HL-60/S4 (cell line): ENCODE results near the gene FAM43A.

Experiments
- in situ Hi-C: fragments of 300-500 bp; cut with MboI; formaldehyde crosslinking; loops from 2 replicates; pipeline ENCODE4 v1.14.3; 2022; ENCODE audit warnings: low sequenced_read_pairs

FAM43A gene

DNA sequence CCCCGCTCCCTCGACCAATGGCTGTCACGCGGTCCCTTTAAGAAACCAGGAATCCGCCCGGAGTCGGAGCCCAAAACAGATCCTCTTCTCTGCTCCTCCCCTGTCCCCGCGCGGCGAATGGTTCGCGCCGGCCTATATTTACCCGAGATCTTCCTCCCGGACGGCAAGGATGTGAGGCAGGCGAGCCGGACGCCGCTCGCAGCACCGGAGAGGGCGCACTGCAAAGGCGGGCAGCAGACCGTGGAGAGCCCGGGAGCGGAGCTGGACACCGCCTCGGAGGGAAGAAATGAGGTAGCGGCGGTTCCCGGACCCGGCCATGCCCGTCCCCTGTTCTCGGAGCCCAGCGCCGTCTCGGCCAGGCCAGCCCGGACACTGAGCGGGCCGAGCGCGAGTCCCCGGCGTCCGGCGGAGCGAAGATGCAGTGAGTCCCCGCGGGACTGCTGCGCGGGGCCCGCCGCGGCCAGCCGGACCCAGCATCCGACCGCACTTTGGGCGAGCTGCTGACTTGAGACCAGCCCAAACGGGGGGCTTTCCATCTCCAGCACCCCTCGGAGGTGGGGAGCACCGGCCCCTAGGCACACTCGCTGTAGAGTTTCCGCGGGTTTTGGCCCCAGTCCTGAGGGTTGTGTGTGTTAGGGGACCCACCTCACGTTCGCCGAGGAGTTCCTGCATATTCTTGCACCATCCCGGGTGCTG is at the start of gene FAM43A:
FAM43A (plus strand) TSS at position 166 of the 696 bp plus-strand sequence. CDS start 944 bp downstream, outside the sequence.
- in situ Hi-C loops = loop anchor here (10.0 kb wide), 1 partner anchor 419 kb away; no protein-coding TSS in a partner anchor

GRCh38 chr3:194637066-194637465 is 48.6 kb upstream of the FAM43A start:
- in situ Hi-C loops = no loop called here

DNA sequence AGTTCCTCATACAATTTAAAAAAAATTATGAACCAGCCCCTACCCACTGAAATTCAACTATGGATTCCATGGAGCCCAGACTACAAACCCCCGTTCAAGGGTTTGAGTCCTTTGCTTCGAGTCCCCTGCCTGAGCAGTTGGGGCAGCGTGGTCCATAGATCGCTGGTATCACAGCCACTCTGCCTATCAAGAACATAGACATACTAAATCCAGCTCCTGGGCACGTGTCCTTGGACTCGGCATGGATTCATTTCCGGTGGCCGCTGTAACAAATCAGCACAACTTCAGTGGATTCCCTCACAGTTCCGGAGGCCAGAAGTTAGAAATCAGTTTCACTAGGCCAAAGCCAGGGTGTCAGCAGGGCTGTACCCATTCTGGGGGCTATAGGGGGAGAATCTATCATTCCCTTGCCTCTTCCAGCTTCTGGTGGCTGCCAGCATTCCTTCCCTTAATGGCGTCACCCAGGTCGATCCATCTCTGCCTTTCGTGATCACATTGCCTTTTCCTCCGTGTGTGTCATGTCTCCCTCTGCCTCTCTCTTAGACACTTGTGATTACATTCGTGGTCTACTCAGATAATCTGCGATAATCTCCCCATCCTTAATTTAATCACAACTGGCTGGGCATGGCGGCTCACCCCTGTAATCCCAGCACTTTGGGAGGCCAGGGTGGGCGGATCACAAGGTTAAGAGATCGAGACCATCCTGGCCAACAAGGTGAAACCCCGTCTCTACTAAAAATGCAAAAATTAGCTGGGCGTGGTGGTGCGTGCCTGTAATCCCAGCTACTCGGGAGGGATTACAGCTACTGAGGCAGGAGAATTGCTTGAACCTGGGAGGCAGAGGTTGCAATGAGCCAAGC is 47.9 kb upstream of the FAM43A start:
- in situ Hi-C loops = no loop called here

GRCh38 chr3:194638991-194639605 is 46.6 kb upstream of the FAM43A start:
- in situ Hi-C loops = no loop called here

- in situ Hi-C loops = no loop called here
Observed at GRCh38 chr3:194640829-194641228, 44.9 kb upstream of the FAM43A start.

GRCh38 chr3:194642769-194643168 is 42.9 kb upstream of the FAM43A start:
- in situ Hi-C loops = no loop called here

DNA sequence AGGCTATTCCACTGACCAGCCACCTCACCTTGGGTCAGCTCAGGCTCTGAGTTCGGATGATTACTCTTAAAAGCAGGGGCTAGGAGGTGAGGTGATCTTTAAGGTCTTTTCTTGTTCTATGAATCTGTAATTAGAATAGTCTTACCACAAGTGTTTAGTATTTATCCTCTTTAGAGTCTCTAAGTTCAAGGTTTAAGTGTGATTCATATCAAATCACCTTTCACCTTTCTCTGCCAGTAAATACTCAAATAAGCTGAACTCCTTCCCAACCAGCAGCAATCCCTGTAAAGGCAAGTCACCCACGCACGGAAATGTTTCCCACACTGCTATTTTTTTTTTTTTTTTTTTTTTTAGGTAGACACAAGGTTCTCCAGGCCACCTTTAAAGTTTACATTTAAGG is 37.9 kb upstream of the FAM43A start:
- in situ Hi-C loops = no loop called here

DNA sequence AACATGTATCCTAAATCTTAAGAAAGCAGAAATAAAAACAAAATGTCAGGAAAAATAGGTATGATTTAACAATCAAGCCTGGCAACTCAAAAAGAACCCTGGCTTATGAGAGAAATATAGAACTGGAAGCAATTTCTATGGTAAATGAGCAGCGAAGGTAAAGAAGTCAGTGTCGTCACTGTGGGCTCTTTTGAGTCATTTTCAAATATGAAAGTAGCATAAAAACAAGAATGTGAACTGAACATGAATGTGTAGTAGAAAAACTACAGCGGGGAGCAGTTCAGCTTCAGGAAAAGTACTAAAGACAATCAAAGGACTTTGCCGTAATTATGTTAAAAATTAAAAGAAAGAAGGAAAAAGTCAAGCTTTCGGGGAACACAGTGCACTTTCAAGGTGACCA is 31.2 kb upstream of the FAM43A start:
- in situ Hi-C loops = no loop called here

- in situ Hi-C loops = no loop called here
Observed at GRCh38 chr3:194657439-194657838, 28.2 kb upstream of the FAM43A start.

GRCh38 chr3:194658477-194659242 is 27.0 kb upstream of the FAM43A start:
- in situ Hi-C loops = no loop called here

DNA sequence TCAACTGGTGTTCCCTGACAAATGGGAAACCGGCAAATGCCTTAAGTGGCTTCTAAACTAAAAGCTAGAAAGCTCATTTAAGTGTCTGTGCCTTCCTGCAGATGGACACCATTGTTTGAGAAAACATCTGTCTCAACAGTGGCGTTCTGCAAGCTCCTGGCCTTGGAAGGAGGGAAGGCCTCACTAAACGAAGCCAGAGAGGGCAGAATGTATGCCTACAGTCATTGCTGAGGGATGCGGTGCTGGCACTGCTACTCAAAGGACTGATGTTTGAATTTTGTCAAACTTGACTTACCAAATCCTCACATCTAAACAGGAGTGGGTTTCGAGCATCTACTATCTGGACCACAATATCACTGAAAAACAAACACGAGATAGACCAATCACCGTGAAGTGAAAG is 25.9 kb upstream of the FAM43A start:
- in situ Hi-C loops = no loop called here

- in situ Hi-C loops = no loop called here
Observed at GRCh38 chr3:194661374-194661773, 24.3 kb upstream of the FAM43A start.

- in situ Hi-C loops = no loop called here
Observed at GRCh38 chr3:194661946-194662345, 23.7 kb upstream of the FAM43A start.

- in situ Hi-C loops = no loop called here
Observed at GRCh38 chr3:194664857-194665256, 20.8 kb upstream of the FAM43A start.

DNA sequence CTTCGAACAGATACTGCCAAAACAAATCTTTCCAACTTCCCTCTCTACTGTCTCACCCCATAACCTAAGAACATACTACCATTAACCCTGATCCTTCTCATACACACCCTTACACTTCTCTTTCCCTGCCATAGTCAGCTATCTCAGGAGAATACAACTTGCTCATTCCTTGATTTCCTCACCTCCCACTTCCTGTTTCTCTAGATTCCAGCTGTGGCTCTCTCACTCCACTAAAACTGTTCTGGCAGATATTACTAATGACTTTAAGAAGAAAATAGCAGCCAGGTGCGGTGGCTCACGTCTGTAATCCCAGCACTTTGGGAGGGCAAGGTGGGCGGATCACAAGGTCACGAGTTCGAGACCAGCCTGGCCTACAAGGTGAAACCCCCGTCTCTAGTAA is 18.3 kb upstream of the FAM43A start:
- in situ Hi-C loops = no loop called here

DNA sequence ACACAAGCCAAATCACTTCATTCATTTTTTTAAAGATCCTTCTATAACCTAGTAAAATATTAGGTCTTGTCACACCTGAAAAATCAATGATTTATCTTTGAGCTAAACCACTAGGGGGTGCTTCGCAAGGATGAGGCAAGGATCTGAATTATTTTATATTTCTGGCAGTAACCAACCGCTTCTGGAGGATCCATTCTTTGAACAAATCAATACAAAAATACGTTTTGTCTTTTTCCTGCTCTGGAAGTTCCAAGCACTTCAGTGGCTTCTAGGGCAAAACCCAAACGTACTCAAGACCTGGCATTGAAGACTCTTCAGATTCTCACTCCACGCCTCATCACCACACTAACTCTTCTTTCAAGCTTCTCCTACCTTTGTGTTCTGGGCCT is 14.2 kb upstream of the FAM43A start:
- in situ Hi-C loops = loop anchor here (5.0 kb wide), 1 partner anchor 596 kb away; no protein-coding TSS in a partner anchor

- in situ Hi-C loops = loop anchor here (5.0 kb wide), 1 partner anchor 595 kb away; no protein-coding TSS in a partner anchor
Observed at GRCh38 chr3:194671900-194672808, 13.5 kb upstream of the FAM43A start, which contains the start of gene LSG1. Gene LSG1 (minus strand): TSS chr3:194672191. CDS start chr3:194672162, 29 bp downstream.

- in situ Hi-C loops = loop anchor here (5.0 kb wide), 1 partner anchor 594 kb away; no protein-coding TSS in a partner anchor
Observed at GRCh38 chr3:194672876-194673275, 12.8 kb upstream of the FAM43A start.

DNA sequence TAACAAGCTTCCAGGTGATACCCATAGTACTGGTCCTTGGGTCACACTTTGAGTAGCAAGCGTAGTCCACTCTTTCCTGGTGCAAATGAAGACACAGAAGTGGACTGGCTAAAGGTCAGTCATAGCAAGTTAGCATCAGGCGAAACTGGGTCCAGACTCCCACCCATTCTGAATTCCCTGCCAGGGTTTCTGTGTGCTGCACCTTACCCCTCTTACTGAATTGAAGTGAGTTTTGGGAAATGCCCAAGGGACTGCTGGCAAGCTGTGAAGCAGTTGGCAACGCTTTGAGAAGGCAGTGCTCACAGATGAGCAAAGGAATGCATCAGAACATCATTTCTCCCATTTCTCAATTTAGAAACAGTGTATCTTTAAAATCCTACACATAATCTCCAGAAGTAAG is 11.9 kb upstream of the FAM43A start:
- in situ Hi-C loops = loop anchor here (5.0 kb wide), 1 partner anchor 594 kb away; no protein-coding TSS in a partner anchor
